RPMI8226 (cell line): ENCODE measurements around the gene RNF146.
"Not testable (repeated sequence)": the region's sequence is repeated elsewhere in the genome, so short reads cannot be mapped to it uniquely, and the experiment has no call there.

ENCODE experiments used
- DNase-seq: peaks from one replicate; pipeline ENCODE4 v3.0.0-alpha.2; 2015

The RNF146 gene, protein sequence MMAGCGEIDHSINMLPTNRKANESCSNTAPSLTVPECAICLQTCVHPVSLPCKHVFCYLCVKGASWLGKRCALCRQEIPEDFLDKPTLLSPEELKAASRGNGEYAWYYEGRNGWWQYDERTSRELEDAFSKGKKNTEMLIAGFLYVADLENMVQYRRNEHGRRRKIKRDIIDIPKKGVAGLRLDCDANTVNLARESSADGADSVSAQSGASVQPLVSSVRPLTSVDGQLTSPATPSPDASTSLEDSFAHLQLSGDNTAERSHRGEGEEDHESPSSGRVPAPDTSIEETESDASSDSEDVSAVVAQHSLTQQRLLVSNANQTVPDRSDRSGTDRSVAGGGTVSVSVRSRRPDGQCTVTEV

DNA sequence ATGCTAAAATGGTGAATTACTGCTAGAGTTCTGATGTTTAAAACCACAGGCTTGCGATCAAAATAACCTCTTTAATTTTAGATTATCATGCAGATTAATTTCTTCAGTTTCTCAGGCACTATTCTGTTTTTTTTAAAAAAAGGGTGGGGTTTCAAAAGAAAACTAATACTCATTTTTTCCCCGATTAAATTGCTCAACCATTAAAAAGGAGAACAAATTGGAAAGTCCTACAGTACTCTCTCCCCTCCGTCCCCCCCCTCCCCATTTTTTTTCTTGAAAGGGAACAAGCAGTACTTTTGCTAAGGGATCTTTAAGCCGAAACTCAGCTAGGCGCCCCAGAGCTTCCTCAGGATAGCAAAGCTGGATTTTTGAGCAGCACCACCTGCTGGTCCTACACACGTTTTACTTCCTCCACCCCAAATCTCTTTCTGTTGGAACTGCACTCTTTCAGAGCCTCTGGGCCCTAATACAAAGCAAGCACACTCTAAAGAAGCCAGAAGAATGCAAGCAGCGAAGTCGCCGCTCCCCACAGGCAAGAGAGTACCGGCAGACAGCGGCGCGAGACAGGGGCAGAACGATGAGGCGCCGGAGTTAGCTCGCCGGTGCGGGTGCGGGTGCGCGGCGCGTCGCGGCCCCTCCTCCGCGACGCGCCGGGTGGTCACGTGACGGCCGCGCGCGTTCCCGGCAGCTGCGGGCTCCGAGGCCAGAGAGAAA, at the start of gene RNF146:
RNF146 (plus strand) TSS at position 687 of the 714 bp plus-strand sequence. CDS start 13,475 bp downstream, outside the sequence.
- peak; percentile 77 for DNase-seq

DNA sequence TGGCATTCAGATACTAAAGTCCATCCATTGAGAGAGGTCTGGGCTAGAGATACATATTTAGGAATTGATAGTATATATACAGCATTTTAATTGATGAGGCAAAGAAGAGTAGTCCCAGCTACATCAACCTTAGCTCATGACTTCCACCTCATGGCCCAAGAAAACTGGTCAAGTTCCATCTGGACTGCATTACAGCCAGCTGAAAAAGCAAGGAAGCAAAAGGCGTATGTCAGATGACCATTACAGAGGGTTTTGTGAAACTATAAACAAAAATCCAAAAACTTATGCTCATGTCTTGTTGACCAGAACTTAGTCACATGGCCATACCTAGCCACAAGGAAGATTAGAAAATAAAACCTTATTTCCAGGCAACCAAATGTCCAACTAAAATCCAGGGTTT, 46.8 kb upstream of the RNF146 start:
- DNase-seq = no peak

DNA sequence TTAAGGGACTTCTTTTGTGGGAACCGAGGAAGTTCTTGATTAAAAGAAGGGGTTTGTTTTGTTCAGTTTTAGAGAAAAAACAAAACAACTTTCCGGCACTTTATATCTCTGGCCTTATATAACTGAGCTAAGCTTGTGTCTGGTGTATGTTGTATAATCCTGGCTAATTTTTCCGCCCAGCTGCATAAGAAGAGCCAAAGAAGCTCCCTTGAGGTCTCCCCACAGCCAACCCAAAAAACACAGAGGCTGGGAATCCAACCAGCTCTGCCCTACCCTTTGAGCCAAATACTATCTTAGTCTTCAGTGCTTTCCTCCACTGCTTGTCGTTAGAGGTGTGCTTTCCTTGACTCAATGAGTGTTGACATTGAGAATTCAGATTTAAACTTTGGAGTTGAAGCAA, 45.5 kb upstream of the RNF146 start:
- DNase-seq = no peak

DNA sequence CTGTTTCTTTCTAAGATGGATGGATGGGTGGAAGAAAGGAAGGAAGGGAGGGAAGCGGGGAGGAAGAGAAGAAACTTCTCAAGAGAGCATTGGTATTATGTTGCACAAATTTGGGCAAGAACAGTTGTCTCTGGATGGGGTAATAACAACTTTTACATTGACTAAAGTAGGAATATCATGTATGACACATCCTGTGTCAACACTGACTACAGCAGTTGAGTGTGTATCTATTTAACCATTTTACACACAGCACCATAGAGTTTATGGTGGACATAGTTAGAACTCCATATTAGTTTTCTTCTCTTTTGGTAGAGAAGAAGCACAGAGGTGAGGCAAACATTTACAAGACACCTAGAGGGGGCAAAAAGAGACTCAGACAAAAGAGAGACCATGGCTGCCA, 44.2 kb upstream of the RNF146 start:
- no peak for DNase-seq

DNA sequence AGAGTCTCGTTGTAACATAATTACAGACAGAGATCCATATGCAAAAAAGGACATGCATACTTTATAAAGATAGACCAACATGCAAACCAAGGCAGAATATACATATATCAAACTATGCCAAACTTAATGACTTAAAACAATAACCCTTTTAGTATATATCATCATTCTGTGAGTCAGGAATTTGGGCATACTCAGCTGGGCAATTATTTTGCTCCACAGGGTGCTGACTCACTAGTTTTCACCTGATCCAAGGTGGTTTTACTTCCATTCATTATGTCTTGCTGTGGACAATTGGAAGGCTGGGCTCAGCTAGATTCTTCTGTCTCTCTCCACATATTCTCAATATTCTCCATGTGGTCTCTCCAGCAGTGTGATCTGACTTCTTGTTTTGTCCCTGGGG, 41.2 kb upstream of the RNF146 start:
- DNase-seq = no peak

DNA sequence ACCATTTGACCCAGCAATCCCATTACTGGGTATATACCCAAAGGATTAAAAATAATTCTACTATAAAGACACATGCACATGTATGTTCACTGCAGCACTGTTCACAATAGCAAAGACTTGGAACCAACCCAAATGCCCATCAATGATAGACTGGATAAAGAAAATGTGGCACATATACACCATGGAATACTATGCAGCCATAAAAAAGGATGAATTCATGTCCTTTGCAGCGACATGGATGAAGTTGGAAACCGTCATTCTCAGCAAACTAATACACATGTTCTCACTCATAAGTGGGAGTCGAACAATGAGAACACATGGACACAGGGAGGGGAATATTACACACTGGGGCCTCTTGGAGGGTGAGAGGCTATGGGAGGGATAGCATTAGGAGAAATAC, 32.8 kb upstream of the RNF146 start:
- DNase-seq = not testable (repeated sequence)

DNA sequence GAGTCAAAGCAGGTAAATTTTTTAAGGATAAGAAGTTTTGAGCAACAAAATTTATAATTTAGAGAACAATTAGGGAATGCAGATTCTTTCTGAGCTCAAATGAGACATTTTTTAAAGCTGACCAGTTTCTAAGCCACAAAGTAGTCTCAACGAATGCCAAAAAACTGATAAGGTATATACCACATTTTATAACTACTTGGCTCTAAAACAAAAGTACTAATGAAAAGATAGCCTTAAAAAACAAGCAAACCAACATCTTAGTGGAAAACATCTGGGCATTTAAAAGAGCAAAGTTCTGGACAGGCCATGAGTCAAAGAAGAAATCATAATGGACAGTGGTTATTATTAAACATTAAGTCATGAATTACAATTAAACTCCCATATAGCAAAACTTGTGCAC, 23.2 kb upstream of the RNF146 start:
- no peak for DNase-seq

DNA sequence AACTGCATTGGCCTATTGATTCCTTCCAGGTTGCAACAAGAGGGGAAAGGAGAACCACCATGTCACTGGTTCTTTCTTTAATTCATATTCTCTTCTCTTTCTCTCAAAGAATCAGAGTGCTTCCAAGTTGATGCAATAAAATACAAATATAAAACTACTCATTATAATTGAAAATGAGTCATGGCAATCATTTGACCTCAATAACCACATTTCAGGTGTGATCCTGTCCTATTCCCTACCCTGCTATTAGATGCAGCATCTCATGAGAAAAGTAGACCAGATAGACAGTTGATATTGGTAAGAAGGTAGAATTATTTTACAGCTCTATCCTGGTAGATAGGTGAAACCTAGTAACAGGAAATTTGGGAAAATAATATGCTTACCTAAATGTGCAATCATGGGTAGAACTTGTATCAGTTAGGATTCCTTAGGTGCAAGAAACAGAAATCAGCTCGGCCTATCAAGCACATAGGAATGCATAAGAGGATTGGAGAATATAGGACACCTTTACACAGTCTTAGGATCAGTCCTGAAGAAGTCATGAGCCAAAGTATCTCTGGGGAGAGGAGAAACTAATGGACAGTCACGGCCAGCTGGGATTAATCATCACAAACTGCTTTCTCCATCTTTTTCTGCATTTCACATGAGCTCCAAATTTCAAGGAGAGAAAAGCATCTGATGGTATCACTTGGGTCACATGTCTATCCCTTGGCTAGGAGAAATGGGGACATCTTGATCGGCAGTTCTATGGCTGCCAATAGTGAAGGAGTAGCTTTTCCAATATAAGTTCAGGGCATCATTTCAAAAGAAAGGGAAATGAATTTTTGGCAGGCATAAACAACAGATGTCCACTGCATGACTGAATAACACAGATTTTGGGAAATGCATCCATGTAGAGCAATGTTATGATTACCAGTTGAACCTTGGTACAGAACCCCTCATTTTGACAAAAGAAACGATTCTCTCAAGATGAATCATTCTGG, 19.3 kb upstream of the RNF146 start:
- DNase-seq = no peak

DNA sequence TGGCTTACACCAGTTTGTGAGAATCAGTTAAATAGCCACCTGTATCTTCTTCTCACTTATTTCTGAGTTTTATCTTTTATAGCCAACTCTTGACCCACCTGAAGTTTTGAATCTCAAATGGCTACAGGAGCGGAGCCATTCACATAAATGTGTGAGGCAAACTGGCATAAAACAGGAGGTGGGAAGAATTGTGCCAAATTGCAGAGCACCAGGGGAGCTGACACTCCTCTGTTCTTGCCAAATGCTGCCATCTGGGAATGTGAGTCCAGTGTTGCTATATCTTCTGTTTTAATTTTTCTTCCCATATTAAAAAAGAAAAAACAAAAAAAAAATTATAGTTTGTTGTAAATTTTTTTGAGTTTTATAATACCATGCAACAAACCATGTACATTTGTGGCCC, 17.0 kb upstream of the RNF146 start:
- no peak for DNase-seq

DNA sequence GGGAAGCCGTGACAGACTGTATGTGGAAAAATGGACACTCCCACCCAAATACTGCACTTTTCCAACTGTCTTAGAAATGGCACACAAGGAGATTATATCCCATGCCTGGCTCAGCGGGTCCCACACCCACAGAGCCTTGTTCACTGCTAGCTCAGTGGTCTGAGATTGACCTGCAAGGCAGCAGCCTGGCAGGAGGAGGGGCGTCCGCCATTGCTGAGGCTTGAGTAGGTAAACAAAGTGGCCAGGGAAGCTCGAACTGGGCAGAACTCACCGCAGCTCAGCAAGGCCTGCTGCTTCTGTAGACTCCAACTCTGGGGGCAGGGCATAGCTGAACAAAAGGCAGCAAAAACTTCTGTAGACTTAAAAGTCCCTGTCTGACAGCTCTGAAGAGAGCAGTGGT, 11.4 kb upstream of the RNF146 start:
- DNase-seq = no peak

DNA sequence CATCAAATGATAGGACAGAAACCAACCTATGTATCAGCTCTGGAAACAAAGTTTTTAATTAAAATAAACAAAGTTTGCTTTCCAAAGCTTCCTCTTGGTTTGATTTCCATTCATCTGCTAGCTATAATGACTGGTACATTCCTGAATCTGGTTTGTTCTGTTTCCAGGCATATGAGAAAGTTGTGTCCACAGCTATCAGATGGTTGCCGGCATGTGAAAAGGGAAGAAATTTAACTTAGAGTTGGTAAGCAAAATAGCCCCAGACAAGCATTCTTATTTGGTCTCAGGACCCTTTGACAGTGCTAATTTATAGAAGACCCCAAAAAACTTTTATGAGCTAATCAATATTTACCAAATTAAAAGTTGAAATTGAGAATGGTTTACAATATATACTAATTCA, 3.8 kb upstream of the RNF146 start:
- DNase-seq = no peak

DNA sequence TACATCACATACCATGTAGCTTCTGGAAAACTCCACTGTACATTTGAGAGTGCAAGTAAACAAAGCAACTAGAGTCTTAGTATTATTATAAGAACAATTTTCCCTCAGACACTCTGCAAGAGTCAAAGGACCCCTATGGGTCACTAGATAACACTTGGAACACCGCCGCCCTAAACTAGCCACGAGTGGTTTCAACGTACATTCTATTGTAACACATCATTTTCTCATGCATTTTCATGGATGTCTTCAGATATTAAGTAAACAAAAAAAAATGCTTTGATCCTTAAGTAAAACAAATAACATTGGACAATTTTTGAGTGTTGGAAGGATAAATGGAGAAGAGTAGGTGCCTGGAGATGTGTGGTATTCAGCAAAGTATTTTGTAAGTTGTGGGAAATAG, 3.2 kb upstream of the RNF146 start:
- no peak for DNase-seq

DNA sequence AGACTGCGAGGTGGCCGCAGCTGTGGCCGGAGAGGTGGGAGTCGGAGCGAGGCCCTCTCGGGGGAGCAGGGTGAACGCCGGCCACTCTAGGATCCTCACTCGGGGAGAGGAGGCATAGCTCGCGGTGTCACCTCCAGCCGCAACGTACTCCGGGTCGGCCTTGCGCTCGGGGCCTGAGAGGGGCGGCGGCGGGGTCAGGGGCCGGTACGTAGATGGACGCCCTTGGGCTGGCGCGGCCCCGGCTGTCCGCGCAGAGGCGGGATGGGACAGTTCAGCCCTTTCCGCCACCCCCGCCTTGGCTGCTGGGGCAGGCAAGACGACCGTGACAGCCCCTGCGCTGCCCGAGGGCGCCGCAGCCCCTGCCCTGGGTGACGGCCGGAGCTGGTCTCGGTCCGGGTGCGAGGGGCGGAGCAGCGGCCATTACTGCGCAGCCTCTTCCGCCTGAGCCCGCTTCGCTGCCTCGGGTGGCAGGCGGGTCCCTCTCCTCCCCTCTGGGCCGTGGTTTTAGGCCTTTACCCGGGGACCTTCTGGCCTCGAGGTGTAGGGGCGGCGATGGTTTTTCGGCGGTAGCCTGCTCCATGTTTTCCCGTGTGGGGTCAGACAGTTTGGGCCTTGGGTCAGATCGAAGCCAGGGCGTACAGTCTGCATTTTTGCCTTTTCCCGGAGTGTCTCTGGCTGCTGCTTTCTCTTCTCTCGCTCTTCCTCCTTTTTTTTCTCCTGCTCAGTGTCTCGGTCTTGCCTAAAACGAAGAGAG, 405 bp downstream of the RNF146 start:
- DNase-seq = peak; percentile 64

DNA sequence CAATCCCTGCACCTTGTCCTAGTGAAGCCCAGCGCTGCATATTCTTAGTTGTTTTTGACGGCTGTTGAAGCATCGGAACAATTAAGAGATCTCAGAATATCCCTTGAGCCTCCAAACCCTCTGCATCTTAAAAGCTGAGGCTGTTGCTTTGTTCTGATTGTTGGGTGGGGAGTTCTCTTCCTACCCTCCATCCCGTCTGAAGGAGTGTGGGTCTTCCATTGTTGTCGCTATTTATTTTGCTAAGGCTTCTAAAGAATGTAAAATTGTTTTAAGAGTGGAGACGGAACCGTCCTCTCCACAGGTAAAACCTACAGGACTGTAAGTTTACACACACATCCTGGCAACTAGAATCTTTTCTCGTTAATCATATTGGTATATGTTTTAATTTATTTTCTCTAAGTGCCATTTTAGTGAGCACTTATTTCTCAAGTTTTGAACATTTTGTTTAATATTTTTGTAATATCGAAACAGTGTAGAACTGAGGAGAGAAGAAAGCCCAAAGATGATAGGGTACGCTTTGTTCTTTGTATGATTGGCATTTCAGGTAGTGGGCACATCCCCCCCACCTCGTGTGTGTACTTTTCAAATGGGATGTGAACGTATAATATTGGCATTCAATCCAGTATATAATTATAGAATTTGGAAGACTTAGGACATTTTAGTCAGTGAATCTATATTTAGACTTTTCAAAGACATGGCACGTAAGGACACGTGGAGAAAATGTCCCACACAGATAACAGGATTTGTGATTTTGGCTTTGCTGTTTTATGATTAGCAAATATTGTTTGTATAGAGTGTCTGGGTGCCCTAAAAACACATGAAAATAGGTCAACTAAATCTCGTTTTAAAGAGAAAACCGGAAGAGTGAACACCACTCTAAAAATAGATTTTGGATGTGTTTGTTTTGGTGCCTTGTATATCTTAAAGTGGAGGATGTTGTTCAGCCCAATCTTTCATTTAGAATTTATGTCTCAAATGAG, 1.3 kb downstream of the RNF146 start:
- DNase-seq = peak; percentile 18

DNA sequence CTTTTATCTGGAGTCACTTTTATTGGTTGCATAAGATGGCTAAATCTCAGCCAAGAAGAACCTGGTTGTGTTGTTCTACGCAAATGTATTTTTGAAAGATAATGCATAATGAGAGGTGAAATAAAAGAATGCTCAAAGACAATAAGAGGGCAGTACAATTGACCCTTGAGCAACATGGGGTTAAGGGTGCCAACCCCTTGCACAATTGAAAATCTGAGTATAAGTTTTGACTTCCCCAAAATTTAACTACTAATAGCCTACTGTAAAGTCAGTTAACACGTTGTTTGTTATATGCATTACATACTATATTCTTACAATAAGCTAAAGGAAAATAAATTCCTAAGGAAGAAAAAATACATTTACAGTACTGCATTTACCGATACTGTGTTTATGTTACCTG, 5.9 kb downstream of the RNF146 start:
- no peak for DNase-seq

DNA sequence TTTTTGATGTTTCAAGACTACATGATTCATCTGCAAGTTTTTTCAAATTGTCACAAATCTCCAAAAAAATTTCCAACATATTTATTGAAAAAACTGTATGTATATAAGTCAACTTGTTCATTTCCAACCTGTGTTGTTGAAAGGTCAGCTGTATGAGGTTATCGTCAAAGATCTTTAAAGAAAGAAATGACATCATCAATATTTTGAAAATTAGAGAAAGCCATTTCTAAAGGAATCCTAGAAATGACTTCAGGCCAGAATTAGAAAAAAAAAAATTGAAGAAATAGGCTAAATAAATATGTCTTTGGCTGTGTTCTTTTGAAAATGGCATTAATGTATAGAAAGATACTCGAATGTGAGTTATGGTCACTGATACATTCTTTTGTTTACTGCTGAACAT, 6.8 kb downstream of the RNF146 start:
- DNase-seq = no peak

DNA sequence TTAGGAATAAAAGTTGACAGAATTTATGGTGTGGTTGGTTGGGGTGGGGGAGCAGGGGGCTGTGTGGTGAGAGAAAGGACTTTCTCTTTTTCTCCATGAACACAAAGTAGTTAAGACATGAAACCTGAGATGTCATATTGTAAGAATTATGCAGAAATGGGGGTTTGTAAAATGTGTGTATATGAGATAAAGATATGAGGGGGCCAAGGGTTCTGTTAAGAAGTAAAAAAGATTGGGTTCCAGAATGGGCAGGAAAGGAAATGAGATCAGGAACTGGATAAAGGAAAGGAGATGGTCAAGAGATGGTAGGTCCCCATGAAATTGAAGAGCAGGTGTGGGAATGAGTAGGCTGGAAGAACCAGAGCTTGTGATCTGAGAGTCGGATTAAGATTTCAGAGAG, 9.7 kb downstream of the RNF146 start:
- DNase-seq = no peak

DNA sequence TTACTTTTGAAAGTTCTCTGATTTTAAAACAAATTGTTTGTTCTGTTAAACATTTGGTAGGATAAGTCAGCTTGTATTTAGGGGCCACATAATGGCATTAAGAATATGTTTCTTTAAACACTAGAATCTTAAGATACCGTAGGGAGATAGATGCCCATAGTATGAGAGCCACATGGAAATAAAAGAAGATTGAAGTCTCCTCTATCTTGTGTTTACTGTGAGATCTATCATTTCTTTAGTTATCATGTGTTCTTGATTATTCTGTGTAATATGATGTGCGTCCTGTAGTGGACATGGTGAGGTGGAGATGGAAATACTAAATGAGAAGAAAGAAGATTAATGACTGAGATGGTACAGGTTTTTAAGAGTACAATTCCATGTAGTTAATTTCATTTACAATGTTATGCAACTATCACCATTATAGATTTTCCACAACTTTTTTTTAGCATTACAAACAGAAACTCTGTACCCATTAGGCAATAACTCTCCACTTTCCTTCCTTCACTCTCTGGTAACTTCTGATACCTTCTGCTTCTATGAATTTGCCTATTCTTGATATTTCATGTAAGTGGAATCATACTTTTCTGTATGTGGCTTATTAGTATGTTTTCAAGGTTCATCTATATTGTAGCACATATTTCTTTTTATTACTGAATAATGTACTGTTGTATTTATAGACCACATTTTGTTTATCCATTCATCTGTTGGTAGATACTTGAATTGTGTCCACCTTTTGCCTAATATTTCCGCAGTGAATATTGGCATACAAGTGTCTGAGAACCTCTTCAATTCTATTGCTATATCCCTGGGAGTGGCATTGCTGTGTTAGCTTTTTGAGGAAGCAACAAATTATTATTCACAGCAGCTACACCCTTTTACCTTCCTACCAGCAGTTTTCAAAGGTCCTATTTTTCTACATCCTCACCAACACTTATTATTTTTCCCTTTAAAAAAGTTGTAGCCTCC, 11.5 kb downstream of the RNF146 start:
- DNase-seq = no peak

DNA sequence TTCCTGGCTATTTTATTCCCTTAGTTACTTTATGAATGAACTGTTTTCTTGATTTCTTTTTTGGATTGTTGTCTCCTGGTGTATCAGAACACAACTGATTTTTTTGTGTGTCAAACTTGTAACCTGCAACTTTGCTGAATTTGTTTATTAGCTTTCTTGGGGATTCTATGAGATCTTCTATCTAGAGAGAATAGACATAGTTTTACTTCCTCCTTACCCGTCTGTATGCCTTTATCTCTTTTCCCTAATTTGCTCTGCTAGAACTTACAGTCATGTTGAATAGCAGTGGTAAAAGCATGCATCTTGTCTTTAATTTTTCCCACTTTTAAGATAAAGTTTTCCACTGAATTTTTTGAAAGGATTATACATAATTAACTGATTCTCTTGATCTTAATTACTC, 13.2 kb downstream of the RNF146 start:
- DNase-seq = no peak

DNA sequence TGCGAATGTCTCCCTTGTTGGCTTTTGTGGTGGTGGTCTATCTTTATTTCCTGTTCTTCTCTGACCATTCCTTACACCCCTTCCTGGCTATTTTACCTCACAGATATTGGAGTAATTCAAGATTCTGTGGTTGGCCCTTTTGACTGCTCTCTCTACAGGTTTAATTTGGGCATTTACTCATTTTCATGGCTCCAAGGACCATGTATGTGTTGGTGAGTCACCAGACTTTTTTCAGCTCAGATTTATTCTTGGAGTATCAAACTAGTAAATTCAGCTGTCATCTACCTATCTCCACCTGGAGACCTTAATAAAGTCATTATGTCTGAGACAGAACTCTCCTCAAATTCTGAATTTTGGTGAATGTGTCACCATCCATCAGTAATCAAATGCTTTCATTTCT, 15.5 kb downstream of the RNF146 start:
- DNase-seq = no peak
